ENCODE data around the gene PSD2. TPM values are rescaled to one million over a fixed set of nuclear protein-coding genes. Genes with fewer than 3 reads are reported as not detected.
A peak's percentile ranks its signal among the peaks of the same experiment; 100 is the strongest.

Gene PSD2
- total and polyA plus RNA-seq, 2 of the 13 experiments (the other 11 are each of a cell fraction or from before 2014, with no cell fraction given): 0.07 TPM; not detected in 1

GRCh38 chr5:139767960-139768359, 27.6 kb upstream of the PSD2 start (continued):
- no peak for TF ChIP-seq TERF1 (CRISPR knock-in tag; IDR thresholded peaks at IDR 0.05)
- no peak for TF ChIP-seq ZBED4 (CRISPR knock-in tag; IDR thresholded peaks at IDR 0.05; ENCODE audit: borderline replicate concordance)
- no peak for TF ChIP-seq ZSCAN29 (CRISPR knock-in tag; conservative IDR thresholded peaks at IDR 0.05)
- TF ChIP-seq PHF20 (CRISPR knock-in tag; IDR thresholded peaks at IDR 0.05): no peak
- TF ChIP-seq, protein P1, sequence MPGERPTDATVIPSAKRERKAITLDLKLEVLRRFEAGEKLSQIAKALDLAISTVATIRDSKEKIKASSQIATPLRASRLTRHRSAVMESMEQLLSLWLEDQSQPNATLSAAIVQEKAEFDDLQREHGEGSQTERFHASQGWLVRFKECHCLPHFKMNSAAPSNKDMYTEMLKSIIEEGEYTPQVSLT (CRISPR knock-in tag; IDR thresholded peaks at IDR 0.05; ENCODE audit: borderline replicate concordance, low read depth): no peak
- no peak for TF ChIP-seq ZMYM4 (CRISPR knock-in tag; IDR thresholded peaks at IDR 0.05)
- no peak; the same call in 1 of the 2 replicates for TF ChIP-seq ZNF746 (CRISPR knock-in tag; IDR thresholded peaks at IDR 0.05)
- TF ChIP-seq, protein P2, sequence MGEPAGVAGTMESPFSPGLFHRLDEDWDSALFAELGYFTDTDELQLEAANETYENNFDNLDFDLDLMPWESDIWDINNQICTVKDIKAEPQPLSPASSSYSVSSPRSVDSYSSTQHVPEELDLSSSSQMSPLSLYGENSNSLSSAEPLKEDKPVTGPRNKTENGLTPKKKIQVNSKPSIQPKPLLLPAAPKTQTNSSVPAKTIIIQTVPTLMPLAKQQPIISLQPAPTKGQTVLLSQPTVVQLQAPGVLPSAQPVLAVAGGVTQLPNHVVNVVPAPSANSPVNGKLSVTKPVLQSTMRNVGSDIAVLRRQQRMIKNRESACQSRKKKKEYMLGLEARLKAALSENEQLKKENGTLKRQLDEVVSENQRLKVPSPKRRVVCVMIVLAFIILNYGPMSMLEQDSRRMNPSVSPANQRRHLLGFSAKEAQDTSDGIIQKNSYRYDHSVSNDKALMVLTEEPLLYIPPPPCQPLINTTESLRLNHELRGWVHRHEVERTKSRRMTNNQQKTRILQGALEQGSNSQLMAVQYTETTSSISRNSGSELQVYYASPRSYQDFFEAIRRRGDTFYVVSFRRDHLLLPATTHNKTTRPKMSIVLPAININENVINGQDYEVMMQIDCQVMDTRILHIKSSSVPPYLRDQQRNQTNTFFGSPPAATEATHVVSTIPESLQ (CRISPR knock-in tag; conservative IDR thresholded peaks at IDR 0.05): no peak
- no peak for TF ChIP-seq PLRG1 (conservative IDR thresholded peaks at IDR 0.05)
- TF ChIP-seq ZNF33A (CRISPR knock-in tag; IDR thresholded peaks at IDR 0.05; ENCODE audit: borderline replicate concordance): no peak
- no peak for TF ChIP-seq HCFC1 (IDR thresholded peaks at IDR 0.05; ENCODE audit: low read depth, low read length)
- no peak for TF ChIP-seq ZNF232 (CRISPR knock-in tag; IDR thresholded peaks at IDR 0.05; ENCODE audit: borderline replicate concordance)
- TF ChIP-seq SKI (IDR thresholded peaks at IDR 0.05; ENCODE audit: partially characterized antibody): no peak
- no peak for TF ChIP-seq AKNA (CRISPR knock-in tag; IDR thresholded peaks at IDR 0.05; ENCODE audit: borderline replicate concordance)
- TF ChIP-seq NFE2L1 (CRISPR knock-in tag; IDR thresholded peaks at IDR 0.05; ENCODE audit: borderline replicate concordance): no peak
- no peak for TF ChIP-seq ZSCAN9 (CRISPR knock-in tag; IDR thresholded peaks at IDR 0.05; ENCODE audit: borderline replicate concordance)
- TF ChIP-seq BORCS8-MEF2B (CRISPR knock-in tag; IDR thresholded peaks at IDR 0.05): peak; percentile 45; the same call in 1 of the 2 replicates
- TF ChIP-seq ZNF460 (CRISPR knock-in tag; IDR thresholded peaks at IDR 0.05; ENCODE audit: borderline replicate concordance): no peak
- no peak for TF ChIP-seq RNF2 (conservative IDR thresholded peaks at IDR 0.05; ENCODE audit: low read depth)

Data from HepG2 (cell line).